Measurements from ENCODE around the gene NSD1.
"Not testable (repeated sequence)": the region's sequence is repeated elsewhere in the genome, so short reads cannot be mapped to it uniquely, and the experiment has no call there.

The NSD1 gene

DNA sequence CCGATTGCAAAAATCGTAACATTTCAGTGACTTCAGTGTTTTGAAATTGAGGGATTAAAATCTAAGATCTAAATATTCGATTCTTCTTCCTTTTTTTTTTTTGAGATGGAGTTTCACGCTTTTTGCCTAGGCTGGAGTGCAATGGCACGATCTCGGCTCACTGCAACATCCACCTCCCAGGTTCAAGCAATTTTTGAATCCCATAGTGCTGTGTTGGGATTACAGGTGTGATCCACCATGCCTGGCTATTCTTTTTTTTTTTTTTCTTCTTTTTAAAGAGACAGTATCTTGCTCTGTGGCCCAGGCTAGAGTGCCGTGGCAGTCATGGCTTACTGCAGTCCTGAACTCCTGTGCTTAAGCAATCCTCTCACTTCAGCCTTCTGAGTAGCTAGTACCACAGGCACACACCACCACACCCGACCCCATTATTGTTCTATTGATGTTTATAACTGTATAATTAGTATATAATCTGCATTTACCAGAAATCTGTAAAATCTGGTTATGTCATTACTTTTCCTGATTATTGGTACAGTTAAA, 42.7 kb downstream of the NSD1 start:
- TF ChIP-seq, protein P1, sequence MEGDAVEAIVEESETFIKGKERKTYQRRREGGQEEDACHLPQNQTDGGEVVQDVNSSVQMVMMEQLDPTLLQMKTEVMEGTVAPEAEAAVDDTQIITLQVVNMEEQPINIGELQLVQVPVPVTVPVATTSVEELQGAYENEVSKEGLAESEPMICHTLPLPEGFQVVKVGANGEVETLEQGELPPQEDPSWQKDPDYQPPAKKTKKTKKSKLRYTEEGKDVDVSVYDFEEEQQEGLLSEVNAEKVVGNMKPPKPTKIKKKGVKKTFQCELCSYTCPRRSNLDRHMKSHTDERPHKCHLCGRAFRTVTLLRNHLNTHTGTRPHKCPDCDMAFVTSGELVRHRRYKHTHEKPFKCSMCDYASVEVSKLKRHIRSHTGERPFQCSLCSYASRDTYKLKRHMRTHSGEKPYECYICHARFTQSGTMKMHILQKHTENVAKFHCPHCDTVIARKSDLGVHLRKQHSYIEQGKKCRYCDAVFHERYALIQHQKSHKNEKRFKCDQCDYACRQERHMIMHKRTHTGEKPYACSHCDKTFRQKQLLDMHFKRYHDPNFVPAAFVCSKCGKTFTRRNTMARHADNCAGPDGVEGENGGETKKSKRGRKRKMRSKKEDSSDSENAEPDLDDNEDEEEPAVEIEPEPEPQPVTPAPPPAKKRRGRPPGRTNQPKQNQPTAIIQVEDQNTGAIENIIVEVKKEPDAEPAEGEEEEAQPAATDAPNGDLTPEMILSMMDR (IDR thresholded peaks at IDR 0.05; ENCODE audit: low read depth, low read length, missing control alignments), result no peak
- DNase-seq (ENCODE audit: low read depth), result no peak
- in situ Hi-C loops (cut with HindIII; ENCODE audit: low sequenced_read_pairs), result no loop called here
- no peak overlapping the region for H3K4me3 ChIP-seq (ENCODE audit: low read depth, low read length)

DNA sequence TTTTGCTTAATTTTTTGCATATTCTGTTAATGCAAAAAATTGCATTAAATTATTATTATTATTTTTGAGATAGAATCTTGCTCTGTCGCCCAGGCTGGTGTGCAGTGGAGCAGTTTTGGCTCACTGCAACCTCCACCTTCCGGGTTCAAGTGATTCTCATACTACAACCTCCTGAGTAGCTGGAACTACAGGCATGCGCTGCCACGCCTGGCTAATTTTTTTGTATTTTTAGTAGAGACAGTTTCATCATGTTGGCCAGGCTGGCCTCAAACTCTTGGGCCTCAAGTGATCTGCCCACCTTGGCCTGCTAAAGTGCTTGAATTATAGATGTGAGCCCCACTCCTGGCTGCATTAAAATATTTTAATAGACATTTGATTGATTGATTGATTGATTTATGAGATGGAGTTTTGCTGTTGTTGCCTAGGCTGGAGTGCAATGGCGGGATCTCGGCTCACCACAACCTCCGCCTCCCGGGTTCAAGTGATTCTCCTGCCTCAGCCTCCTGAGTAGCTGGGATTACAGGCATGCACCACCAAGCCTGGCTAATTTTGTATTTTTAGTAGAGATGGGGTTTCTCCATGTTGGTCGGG, 44.4 kb downstream of the NSD1 start:
- in situ Hi-C loops (cut with HindIII; ENCODE audit: low sequenced_read_pairs); DNase-seq (ENCODE audit: low read depth); H3K4me3 ChIP-seq (ENCODE audit: low read depth, low read length): not testable (repeated sequence)

DNA sequence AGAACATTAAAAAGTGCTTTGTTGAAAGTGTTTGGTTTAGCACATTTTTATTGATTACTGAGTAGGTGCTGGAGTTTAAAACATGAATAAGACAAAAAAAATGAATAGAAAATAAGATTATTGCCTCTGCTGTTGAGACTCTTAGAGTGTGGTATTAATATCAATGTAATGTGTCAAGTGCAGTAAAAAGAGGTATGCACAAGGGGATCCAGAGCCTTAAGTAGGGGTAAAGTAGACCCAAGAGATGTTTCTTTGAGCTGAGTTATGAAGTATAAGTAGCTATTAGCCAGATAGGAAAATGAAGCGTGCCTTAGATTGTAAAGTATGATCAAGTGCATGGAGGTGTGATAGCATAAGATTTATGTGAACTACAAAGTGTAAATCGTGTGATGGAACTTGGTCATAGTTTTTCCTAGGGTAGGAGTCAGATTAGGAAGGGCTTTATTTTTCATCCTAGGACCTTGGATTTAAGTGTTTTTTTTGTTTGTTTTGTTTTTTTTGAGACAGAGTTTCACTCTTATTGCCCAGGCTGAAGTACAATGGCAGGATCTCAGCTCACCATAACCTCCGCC, 45.2 kb downstream of the NSD1 start:
- no peak for DNase-seq (ENCODE audit: low read depth)

DNA sequence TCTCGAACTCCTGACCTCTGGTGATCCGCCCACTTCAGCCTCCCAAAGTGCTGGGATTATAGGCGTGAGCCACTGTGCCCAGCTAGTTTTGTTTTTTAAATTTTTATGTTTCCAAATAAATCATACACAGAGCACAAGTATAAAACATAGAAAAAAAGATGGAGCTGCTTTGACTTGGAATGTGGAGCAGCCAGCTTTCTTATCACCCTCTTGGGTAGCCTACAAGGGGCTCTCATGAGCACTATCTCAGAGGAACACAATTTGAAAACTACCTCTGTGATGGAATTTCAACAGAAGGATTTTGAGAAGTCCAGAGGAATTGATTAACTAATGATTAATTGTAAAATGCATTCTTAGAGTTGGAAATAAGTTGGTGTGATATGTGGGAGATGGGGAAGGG, 45.9 kb downstream of the NSD1 start:
- in situ Hi-C loops (cut with HindIII; ENCODE audit: low sequenced_read_pairs), result no loop called here
- DNase-seq (ENCODE audit: low read depth), result no peak
- H3K4me3 ChIP-seq (ENCODE audit: low read depth, low read length), result no peak overlapping the region
- TF ChIP-seq, protein P1 (IDR thresholded peaks at IDR 0.05; ENCODE audit: low read depth, low read length, missing control alignments), result no peak

More for the DNA sequence above, 45.2 kb downstream of the NSD1 start:
- in situ Hi-C loops (cut with HindIII; ENCODE audit: low sequenced_read_pairs), result no loop called here
- TF ChIP-seq, protein P1 (IDR thresholded peaks at IDR 0.05; ENCODE audit: low read depth, low read length, missing control alignments), result no peak
- H3K4me3 ChIP-seq (ENCODE audit: low read depth, low read length), result no peak overlapping the region

DNA sequence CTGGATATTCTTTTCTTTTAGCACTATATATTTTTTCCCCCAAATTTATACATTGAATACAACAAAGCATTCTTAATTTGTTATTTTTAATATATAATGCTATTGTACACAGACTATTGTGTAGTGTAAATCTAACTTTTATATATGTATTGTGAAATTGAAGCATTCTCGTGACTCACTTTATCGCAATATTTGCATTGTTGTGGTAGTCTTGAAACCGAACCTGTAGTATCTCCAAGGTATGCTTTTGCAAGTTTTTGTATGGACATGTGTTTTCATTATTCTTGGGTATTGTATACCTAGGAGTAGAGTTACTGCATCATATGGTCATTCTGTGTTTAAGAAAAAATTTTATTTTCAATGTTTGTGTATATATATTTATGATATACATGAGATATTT, 49.6 kb downstream of the NSD1 start:
- no peak overlapping the region for H3K4me3 ChIP-seq (ENCODE audit: low read depth, low read length)
- TF ChIP-seq, protein P1 (IDR thresholded peaks at IDR 0.05; ENCODE audit: low read depth, low read length, missing control alignments), result no peak
- in situ Hi-C loops (cut with HindIII; ENCODE audit: low sequenced_read_pairs), result no loop called here
- DNase-seq (ENCODE audit: low read depth), result no peak

DNA sequence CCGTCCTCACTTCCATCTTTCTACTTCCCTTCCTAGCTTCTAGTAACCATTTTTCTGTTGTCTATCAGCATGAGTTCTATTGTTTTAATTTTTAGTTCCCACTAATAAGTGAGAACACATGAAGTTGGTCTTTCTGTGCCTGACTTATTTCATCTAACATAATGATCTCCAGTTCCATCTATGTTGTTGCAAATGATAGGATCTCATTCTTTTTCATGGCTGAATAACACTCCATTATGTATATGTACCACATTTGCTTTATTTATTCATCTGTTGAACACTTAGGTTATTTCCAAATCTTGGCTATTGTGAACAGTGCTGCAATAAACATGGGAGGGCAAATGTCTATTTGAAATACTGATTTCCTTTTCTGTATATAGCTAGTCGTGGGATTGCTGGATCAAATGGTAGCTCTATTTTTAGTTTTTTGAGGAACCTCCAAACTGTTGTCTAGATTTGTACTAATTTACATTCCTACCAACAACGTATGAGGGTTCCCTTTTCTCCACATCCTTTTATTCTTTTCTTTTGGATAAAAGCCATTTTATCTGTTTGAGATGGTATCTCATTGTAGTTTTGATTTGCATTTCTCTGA, 50.3 kb downstream of the NSD1 start:
- DNase-seq (ENCODE audit: low read depth), result no peak
- no peak overlapping the region for H3K4me3 ChIP-seq (ENCODE audit: low read depth, low read length)
- TF ChIP-seq, protein P1 (IDR thresholded peaks at IDR 0.05; ENCODE audit: low read depth, low read length, missing control alignments), result no peak
- in situ Hi-C loops (cut with HindIII; ENCODE audit: low sequenced_read_pairs), result no loop called here

DNA sequence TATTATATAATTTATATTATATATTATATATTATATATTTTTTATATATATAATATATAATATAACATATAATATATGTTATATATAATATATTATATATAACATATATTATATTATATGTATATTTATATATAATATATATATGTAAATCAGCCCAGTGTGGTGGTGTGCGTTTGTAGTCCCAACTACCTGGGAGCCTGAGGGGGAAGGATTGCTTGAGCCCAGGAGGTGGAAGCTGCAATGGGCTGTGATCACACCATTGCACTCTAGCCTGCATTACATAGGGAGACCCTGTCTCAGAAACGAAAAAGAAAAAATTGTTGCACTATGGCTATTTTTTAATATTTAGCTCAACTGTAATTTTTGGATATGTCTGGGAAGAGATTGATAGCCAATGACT, 52.4 kb downstream of the NSD1 start:
- no peak for DNase-seq (ENCODE audit: low read depth)
- in situ Hi-C loops (cut with HindIII; ENCODE audit: low sequenced_read_pairs), result no loop called here
- H3K4me3 ChIP-seq (ENCODE audit: low read depth, low read length), result no peak overlapping the region
- TF ChIP-seq, protein P1 (IDR thresholded peaks at IDR 0.05; ENCODE audit: low read depth, low read length, missing control alignments), result no peak
